KMS-11 (cell line): ENCODE data around the gene RANBP1.

Experiments used
- H2AFZ ChIP-seq: fragments of 200-600 bp; sonication (generic); 2 replicates; pipeline ENCODE4 v1.6.1; 2016; ENCODE audit warnings: antibody characterized with exemption, mixed run types, low read depth
- H3K27ac ChIP-seq: fragments of 200-600 bp; sonication (generic); 2 replicates; pipeline ENCODE4 v1.6.1; 2016; ENCODE audit warnings: mild to moderate bottlenecking, mixed run types
- H3K27me3 ChIP-seq: fragments of 200-600 bp; sonication (generic); 2 replicates; pipeline ENCODE4 v1.6.1; 2017; ENCODE audit warnings: mild to moderate bottlenecking, low read depth, mixed run types, moderate library complexity; ENCODE audit not compliant: insufficient read depth
- H3K36me3 ChIP-seq: fragments of 200-600 bp; sonication (generic); 2 replicates; pipeline ENCODE4 v1.6.1; 2017; ENCODE audit warnings: mild to moderate bottlenecking, mixed run types; ENCODE audit not compliant: insufficient read depth
- H3K4me1 ChIP-seq: fragments of 200-600 bp; sonication (generic); 2 replicates; pipeline ENCODE4 v1.6.1; 2016; ENCODE audit warnings: mild to moderate bottlenecking, low read depth, mixed run types; ENCODE audit not compliant: poor library complexity, severe bottlenecking
- H3K4me2 ChIP-seq: fragments of 200-600 bp; sonication (generic); 2 replicates; pipeline ENCODE4 v1.7.0; 2016; ENCODE audit warnings: mild to moderate bottlenecking, mixed run types
- H3K4me3 ChIP-seq: fragments of 200-600 bp; sonication (generic); IDR thresholded peaks from 2 replicates; pipeline ENCODE4 v1.6.1; 2017; ENCODE audit warnings: low read depth, low read length, mixed read lengths; ENCODE audit not compliant: insufficient read depth
- H3K79me2 ChIP-seq: fragments of 200-600 bp; sonication (generic); 2 replicates; pipeline ENCODE4 v1.6.1; 2016; ENCODE audit warnings: low read depth, mixed run types; ENCODE audit not compliant: insufficient read depth
- H3K9ac ChIP-seq: fragments of 200-600 bp; sonication (generic); 2 replicates; pipeline ENCODE4 v1.6.1; 2016; ENCODE audit warnings: mild to moderate bottlenecking, mixed run types
- H4K20me1 ChIP-seq: fragments of 200-600 bp; sonication (generic); 2 replicates; pipeline ENCODE4 v1.6.1; 2016; ENCODE audit warnings: mild to moderate bottlenecking, mixed run types; ENCODE audit not compliant: insufficient read depth
- CTCF ChIP-seq: fragments of 200-600 bp; sonication (generic); conservative IDR thresholded peaks from 2 replicates; pipeline ENCODE4 v1.6.1; 2017; ENCODE audit warnings: low read depth, mild to moderate bottlenecking, antibody characterized with exemption, low read length, moderate library complexity, mixed read lengths

RANBP1 gene

GRCh38 chr22:20116376-20116950 is 559 bp downstream of the RANBP1 start:
- H3K4me1 ChIP-seq: peaks cover 34% of the 10 kb centered on the region
- peaks cover 62% of the 10 kb centered on the region for H3K79me2 ChIP-seq
- no peaks in the 10 kb centered on the region for H3K27me3 ChIP-seq
- H3K4me2 ChIP-seq: peak overlapping the region; percentile 66
- peak overlapping the region; percentile 81 for H3K27ac ChIP-seq
- H2AFZ ChIP-seq: peak overlapping the region; percentile 60; the same call in 1 of the 2 replicates
- no peak overlapping the region for H3K4me3 ChIP-seq
- no peak for TF ChIP-seq CTCF
- peak overlapping the region; percentile 96 for H3K9ac ChIP-seq
- H3K36me3 ChIP-seq: peaks cover 14% of the 10 kb centered on the region; the same call in 1 of the 2 replicates
- H4K20me1 ChIP-seq: no peaks in the 10 kb centered on the region

GRCh38 chr22:20116951-20117632 is 1.2 kb downstream of the RANBP1 start, which contains the start of gene TRMT2A:
TRMT2A (minus strand) TSS chr22:20117226; CDS start chr22:20116906, 320 bp downstream.
- Histone ChIP-seq H2AFZ (peak within 1 kb of the TSS; percentile 60; the same call in 1 of the 2 replicates), H3K4me2 (peak within 1 kb of the TSS; percentile 88), H3K79me2 (peaks cover 68% of the 10 kb centered on the region), H3K4me1 (peaks cover 34% of the 10 kb centered on the region), H3K27ac (peak within 1 kb of the TSS; percentile 81), H3K4me3 (no peak within 1 kb of the TSS), H3K27me3 (no peaks in the 10 kb centered on the region), H4K20me1 (peaks cover under 1% of the 10 kb centered on the region; the same call in 1 of the 2 replicates), H3K9ac (peak within 1 kb of the TSS; percentile 96), H3K36me3 (peaks cover 14% of the 10 kb centered on the region; the same call in 1 of the 2 replicates)
- no peak for TF ChIP-seq CTCF

GRCh38 chr22:20117633-20118299 is 1.9 kb downstream of the RANBP1 start:
- no peak for TF ChIP-seq CTCF
- Histone ChIP-seq H3K27me3 (no peaks in the 10 kb centered on the region), H3K9ac (peak overlapping the region; percentile 96), H3K4me3 (no peak overlapping the region), H4K20me1 (peaks cover 4% of the 10 kb centered on the region; the same call in 1 of the 2 replicates), H3K79me2 (peaks cover 72% of the 10 kb centered on the region), H3K27ac (peak overlapping the region; percentile 81), H2AFZ (no peak overlapping the region), H3K4me2 (peak overlapping the region; percentile 88), H3K36me3 (peaks cover 14% of the 10 kb centered on the region; the same call in 1 of the 2 replicates), H3K4me1 (peaks cover 34% of the 10 kb centered on the region)

GRCh38 chr22:20118300-20119020 is 2.6 kb downstream of the RANBP1 start:
- H3K27ac ChIP-seq: peak overlapping the region; percentile 81

More at GRCh38 chr22:20118300-20119020, 2.6 kb downstream of the RANBP1 start:
- Histone ChIP-seq H3K9ac (peak overlapping the region; percentile 96), H3K36me3 (peaks cover 14% of the 10 kb centered on the region; the same call in 1 of the 2 replicates), H3K4me1 (peaks cover 34% of the 10 kb centered on the region), H3K79me2 (peaks cover 72% of the 10 kb centered on the region), H3K27me3 (no peaks in the 10 kb centered on the region), H3K4me2 (peak overlapping the region; percentile 88), H2AFZ (no peak overlapping the region), H3K4me3 (no peak overlapping the region), H4K20me1 (peaks cover 4% of the 10 kb centered on the region; the same call in 1 of the 2 replicates)
- TF ChIP-seq CTCF: no peak
